H1 (cell line): Measurements from ENCODE around the gene CDK8.

Experiments
- CTBP2 ChIP-seq: IDR thresholded peaks from 2 replicates; pipeline ENCODE4 v1.7.0; 2011; ENCODE audit warnings: borderline replicate concordance, mild to moderate bottlenecking, moderate library complexity, mixed read lengths, low read length; ENCODE audit not compliant: insufficient read depth, insufficient read length
- EP300 ChIP-seq, 2 experiments: IDR thresholded peaks; 1 replicate in 1 of 2; 2 replicates in 1 of 2; pipeline ENCODE4 v1.6.1; 2011 to 2012; ENCODE audit warnings: low read depth in 2 of 2, low read length in 2 of 2, mild to moderate bottlenecking in 2 of 2, borderline replicate concordance in 1 of 2, inconsistent platforms in 1 of 2, moderate library complexity in 1 of 2
- EZH2 ChIP-seq: fragments of 200-600 bp; sonication (generic); IDR thresholded peaks from 2 replicates; pipeline ENCODE4 v1.7.1; 2012; ENCODE audit warnings: low read depth, mild to moderate bottlenecking, moderate library complexity, low read length, inconsistent platforms; ENCODE audit not compliant: severe bottlenecking
- GTF2F1 ChIP-seq: IDR thresholded peaks from 2 replicates; pipeline ENCODE4 v1.6.1; 2012; ENCODE audit warnings: low read depth, low read length, improper control_type of control experiment, borderline replicate concordance
- POLR2A ChIP-seq, 2 experiments: IDR thresholded peaks; 1 replicate in 1 of 2; 2 replicates in 1 of 2; pipeline ENCODE4 v1.6.1; 2011; ENCODE audit warnings: low read depth in 2 of 2, low read length in 2 of 2, mild to moderate bottlenecking in 2 of 2; ENCODE audit errors: control extremely low read depth in 1 of 2
- RAD21 ChIP-seq, 2 experiments: IDR thresholded peaks in 1 of 2; conservative IDR thresholded peaks in 1 of 2; 2 replicates each; pipeline ENCODE4 v1.6.1; 2011; ENCODE audit warnings: low read depth in 2 of 2, low read length in 2 of 2, improper control_type of control experiment in 1 of 2, inconsistent platforms in 1 of 2, mild to moderate bottlenecking in 1 of 2, moderate library complexity in 1 of 2
- SP2 ChIP-seq: IDR thresholded peaks from 2 replicates; pipeline ENCODE4 v1.6.1; 2012; ENCODE audit warnings: mild to moderate bottlenecking, low read length, inconsistent platforms
- TF ChIP-seq, protein P1 (sequence below), 3 experiments: IDR thresholded peaks; 1 replicate in 2 of 3; 2 replicates in 1 of 3; pipeline versions ENCODE4 v1.5.1 to v1.6.1; 2011; ENCODE audit warnings: low read length in 3 of 3, mild to moderate bottlenecking in 3 of 3, inconsistent platforms in 2 of 3, low read depth in 1 of 3, moderate library complexity in 1 of 3; ENCODE audit not compliant: insufficient read depth in 1 of 3; ENCODE audit errors: control extremely low read depth in 1 of 3
- TF ChIP-seq, protein P2 (sequence below): IDR thresholded peaks from 2 replicates; pipeline ENCODE4 v1.6.1; 2011; ENCODE audit warnings: low read depth, mild to moderate bottlenecking, low read length; ENCODE audit not compliant: insufficient read depth

DNA sequence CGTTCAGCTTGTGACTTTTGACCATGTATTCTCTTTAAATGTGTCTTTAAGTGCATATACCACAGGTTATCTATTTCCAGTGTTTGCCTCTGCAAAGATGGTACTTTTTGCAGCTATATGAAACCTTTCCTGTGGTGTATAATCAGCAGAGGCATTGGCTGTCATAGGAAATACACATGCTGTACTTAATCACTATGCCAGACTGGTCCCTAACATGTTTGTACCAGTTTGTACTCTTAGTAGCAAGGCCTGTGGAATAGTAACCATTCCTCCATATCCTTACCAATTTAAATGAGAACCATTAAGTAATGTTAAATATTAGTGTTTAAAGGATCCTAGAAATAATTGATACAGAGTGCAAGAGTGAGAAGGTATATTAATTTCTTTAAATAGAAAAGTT, 69.8 kb downstream of the CDK8 start:
- TF ChIP-seq, protein P1, sequence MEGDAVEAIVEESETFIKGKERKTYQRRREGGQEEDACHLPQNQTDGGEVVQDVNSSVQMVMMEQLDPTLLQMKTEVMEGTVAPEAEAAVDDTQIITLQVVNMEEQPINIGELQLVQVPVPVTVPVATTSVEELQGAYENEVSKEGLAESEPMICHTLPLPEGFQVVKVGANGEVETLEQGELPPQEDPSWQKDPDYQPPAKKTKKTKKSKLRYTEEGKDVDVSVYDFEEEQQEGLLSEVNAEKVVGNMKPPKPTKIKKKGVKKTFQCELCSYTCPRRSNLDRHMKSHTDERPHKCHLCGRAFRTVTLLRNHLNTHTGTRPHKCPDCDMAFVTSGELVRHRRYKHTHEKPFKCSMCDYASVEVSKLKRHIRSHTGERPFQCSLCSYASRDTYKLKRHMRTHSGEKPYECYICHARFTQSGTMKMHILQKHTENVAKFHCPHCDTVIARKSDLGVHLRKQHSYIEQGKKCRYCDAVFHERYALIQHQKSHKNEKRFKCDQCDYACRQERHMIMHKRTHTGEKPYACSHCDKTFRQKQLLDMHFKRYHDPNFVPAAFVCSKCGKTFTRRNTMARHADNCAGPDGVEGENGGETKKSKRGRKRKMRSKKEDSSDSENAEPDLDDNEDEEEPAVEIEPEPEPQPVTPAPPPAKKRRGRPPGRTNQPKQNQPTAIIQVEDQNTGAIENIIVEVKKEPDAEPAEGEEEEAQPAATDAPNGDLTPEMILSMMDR (IDR thresholded peaks at IDR 0.05; ENCODE audit: control extremely low read depth in 1 of 3, insufficient read depth in 1 of 3, low read depth in 1 of 3, low read length in 3 of 3), result no peak
- TF ChIP-seq GTF2F1 (no peak), RAD21 (IDR thresholded peaks at IDR 0.05 in 1 of 2, conservative IDR thresholded peaks at IDR 0.05 in 1 of 2; ENCODE audit: low read depth in 2 of 2, low read length in 2 of 2) (no peak), SP2 (no peak), EZH2 (no peak), EP300 (IDR thresholded peaks at IDR 0.05; ENCODE audit: borderline replicate concordance in 1 of 2, low read depth in 2 of 2, low read length in 2 of 2) (no peak), CTBP2 (no peak), POLR2A (IDR thresholded peaks at IDR 0.05; ENCODE audit: control extremely low read depth in 1 of 2, low read depth in 2 of 2, low read length in 2 of 2) (no peak)
- TF ChIP-seq, protein P2, sequence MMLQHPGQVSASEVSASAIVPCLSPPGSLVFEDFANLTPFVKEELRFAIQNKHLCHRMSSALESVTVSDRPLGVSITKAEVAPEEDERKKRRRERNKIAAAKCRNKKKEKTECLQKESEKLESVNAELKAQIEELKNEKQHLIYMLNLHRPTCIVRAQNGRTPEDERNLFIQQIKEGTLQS, result no peak
